Ammon's horn (tissue), 1 donor: ENCODE measurements around the gene MRPL38.
A peak's percentile ranks its signal among the peaks of the same experiment; 100 is the strongest.
"Not testable (repeated sequence)": the region's sequence is repeated elsewhere in the genome, so short reads cannot be mapped to it uniquely, and the experiment has no call there.

Source experiments
- DNase-seq: peaks from one replicate; pipeline ENCODE4 v3.0.0-alpha.2; 2016; ENCODE audit warnings: low spot score

Gene MRPL38

DNA sequence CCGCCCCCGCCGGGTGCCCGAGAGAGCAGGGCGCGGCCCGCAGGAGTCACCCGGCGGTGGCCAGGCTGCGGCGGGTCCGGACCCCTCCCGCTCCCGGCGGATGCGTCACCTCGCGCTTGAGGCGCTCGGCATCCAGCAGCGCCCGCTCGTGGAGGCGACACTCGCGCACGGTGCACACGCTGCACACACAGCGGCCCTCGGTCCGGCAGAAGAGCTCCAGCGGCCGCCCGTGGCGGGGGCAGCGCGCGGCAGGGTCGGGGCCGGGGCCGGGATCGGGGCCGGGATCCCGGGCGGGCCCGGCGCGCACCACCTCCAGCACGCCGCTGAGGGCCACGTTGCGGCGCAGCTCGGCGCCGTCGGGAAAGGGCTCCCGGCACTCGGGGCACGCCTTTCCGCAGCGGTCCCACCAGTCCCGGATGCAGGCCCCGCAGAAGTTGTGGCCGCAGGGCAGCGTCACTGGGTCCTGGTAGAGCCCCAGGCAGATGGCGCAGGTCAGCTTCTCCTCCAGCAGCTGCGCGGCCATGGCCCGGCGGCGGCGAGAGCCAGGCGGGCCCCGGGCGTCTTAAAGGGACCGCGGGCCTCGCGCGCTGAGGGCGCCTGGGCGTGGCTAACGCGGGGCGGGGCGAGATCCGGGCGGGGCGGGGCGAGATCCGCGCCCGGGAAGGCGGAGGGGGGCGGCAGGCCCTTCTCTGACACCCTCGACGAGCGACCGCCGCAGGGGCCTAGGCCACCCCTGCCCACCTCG is 8.1 kb downstream of the MRPL38 start, which contains the start of gene TRIM65:
Gene TRIM65, minus strand, starts transcription at position 537 of the 745 bp plus-strand sequence. Its CDS starts 14 bp downstream, at position 523.
- peak; percentile 89 for DNase-seq

DNA sequence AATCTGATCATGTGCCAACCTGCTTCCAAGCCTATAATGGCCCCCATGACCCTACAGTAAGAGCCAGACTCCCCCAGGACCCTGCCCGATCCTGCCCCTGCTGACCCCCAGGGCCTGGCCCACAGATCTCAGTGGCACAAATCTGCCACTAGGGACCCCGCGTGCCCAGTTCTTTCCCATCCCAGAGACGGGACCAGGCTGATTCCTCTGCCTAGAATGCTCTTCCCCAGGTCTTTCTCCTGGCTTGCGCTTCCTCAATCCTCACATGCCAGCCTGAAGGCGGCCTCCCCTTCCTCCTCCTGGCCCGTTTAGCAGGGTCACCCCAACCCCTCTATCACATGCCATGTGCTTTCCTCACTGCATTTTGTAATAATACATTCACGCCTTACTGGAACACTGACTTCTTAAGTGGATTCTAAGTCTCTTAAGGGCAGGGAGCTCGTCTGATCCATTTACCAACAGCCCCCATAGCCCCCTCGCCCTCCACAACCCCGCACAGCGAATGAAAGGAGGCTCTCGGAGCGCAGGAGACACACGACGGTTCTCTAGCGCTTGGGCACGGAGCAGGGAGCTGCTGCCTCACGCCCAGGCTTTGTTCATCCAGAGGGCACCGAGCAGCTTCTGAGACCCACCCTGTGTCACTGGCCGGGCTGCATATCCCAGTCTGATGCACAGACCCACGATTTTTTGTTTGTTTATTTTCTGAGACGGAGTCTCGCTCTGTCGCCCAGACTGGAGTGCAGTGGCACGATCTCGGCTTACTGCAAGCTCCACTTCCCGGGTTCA is 9.1 kb downstream of the MRPL38 start:
- no peak for DNase-seq

DNA sequence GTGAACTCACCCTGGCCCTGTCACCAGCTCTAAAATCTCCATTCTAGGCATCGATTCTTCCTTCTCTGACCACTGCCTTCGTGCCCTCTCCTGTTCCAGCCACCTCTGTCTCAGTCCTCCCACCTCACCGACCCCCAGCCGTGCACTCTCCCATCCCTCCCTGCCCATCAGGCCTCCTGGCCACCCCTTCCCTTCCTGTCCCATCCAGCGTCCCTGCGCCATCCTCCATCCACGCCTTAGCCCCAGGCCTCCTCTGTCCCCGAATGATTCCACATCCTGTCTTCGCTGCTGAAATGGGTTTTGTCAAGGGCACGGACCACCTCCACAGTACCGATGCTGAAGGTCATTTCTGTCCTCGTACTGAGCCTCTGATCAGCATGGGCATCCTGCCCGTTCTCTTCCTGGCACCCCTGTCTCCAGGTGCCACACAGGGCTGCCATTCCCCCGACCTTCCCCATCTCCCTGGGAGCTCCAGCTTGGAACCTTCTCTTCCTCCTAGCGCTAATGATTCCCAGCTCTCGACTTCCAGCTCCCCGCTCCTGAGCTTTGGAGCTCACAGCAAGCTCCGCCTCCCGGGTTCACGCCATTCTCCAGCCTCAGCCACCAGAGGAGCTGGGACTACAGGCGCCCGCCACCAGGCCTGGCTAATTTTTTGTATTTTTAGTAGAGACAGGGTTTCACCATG is 10.5 kb downstream of the MRPL38 start:
- DNase-seq: no peak

DNA sequence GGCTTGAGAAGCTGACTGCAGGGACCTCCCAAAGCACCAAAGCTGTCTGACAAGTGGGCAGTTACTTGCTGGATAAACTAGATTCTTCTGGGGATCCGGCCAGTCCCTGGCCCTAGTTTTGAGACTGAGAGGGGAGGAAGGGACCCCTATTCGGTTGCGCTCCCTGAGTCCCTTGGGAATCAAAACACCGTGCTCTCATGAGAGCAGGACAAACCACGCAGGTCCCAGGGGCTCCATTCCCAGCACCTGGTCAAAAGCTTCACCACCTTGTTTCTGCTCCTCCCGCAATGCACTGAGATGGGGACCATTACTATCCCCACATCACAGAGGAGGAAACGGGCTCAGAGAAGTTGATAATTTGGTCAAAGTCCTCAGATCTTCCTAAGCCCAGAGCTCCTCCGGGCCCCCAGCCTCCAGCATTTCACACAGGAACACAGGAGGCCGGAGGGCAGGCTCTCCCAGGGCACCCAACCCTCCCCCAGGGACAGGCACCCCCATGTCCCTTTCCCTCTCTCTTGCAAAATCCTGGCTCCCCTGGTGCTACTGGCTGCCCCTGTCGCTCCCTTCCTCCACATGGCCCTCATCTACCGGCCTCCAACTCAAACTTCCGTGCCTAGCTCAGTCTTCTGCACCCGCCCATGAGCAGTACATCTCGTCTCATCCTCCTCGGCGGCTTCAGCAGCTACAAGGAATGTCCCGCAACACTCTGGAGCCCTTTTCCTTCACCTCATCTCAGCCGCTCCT is 11.2 kb downstream of the MRPL38 start:
- no peak for DNase-seq

DNA sequence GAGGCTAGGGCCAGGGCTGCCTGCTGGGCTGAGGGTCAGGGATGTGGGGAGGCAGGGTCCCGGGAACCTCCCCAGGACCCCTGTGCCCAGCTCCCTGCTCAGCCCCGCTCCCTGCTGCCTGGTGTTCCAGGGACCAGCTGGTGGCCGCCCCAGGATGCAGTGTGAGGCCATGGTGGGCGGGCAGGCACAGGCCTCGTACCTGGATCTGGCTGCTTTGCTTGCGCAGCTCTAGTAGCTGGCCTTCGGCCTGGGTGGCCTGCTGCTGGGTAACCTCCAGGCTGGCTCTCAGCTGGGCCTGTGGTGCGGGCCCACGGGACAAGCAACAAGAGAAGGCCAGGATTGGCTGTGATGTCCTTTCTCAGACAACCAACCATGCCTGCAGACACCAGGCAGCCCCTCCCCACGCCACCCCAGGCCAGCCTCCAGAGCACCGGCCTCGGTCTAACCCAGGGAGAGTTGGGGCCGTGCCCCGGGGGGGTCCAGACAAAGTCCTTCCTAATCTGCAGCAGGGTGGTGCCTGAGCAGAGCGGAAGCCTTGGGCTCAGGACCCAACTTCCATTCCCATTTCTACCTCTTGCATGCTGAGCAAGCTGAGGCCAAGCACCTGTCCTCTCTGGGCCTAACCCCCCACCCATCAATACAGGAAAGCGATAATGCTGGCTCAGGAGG is 12.0 kb downstream of the MRPL38 start:
- DNase-seq: no peak

DNA sequence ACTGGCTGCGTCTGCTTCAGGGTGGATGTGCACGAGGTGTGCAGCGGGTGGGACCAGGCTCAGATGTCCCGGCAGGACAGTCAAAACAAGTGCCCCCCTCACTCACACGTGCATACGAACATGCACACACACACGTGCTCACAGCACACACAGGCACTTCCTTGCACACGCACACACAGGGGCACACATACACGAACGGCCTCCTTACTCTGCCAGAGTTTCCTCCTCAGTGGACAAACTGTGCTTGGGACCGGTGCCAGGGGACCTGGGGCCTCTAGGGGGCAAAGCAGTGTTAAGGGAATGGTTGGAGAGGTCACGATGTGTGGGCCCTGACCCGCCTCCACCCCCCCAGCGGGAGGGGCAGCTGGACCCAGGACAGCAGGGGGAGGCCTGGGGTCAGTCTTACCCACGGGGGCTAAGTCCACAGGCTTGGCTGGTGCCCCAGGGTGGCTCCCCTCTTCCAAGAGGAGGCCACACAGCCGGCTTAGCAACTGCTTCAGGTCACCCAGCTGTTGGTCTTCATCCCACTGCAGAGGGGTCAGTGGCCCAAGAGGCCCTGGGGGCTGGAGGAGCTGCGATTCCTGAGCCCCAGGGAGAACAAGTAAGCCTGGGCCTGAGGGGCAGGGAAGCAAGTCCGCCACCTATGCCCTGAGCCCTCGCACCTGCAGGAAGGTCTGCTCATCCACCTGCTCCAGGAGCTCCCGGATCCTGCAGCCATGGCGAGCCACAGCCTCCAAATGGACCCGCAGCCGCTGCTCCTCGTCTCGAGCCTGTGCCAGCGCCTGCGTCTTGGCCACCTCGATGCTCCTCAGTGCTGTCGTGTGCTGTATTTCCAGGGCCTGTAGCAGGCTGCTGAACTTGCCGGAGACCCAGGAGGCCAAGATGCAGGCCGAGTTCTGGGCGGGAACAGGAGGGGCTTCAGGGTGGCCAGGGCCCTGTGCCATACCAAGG is 12.8 kb downstream of the MRPL38 start:
- DNase-seq: no peak

DNA sequence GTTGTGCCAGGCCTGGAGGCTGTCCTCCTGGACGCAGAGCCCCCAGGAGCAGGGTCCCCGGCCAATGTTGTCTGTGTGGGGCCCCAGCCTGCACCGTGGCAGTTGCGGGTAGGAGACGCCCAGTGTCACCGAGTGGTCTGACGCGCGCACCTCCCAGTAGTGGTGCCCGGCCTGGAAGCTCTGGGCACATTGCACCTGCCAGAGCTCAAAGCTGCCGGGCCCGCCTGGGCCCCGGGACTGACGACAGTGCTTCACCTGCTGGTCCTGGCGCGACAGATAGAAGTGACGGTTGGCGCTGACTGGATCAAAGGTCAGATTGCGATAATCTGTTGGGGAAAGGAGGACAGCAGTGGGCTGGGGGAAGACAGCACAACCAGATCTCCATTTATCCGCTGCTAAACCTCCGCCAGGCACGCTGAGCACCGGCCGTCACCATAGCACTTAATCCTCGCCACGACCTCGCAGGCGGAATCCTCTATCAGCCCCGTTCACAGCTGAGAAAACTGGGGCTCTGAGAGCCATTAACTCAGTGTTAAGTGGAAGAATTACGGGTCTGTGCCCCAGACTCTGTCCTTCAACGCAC is 13.6 kb downstream of the MRPL38 start:
- no peak for DNase-seq

DNA sequence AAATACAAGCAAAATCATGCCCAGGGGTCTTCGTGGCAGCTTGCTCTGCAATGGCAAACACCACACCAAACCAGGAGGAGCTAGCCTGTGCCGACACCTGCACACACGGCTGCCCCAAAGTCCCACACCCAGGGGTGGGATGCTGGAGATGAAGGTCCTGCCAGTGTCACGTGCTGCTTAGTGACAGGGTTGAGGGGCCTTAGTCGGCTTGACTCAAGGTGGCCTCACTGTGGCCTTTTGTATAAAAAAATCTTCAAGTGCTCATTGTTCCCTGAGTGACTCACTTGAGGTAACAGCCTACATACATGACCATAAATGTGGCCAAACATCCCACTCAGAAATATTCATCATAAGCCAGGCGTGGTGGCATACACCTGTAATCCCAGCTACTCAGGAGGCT is 15.2 kb downstream of the MRPL38 start:
- DNase-seq: no peak

DNA sequence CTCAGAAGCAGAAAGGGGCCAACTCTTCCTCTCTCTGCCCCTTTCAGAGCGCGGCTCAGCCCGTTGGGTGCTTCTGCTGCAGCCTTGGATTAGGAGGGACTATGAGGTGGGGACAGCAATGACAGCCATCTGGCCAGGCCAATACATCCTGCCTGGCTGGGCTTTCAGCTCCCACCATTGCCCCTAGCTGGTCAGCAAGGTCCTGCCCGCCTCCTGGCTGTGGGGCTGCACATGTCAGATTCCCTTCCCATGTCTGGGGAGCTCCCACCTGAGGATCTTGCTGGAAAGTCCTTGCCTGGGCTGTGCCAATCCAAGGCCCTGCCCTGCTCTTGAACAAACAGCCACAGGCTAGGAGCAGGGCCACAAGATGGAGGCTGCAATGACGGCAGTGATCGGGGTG is 16.2 kb downstream of the MRPL38 start:
- DNase-seq: no peak

DNA sequence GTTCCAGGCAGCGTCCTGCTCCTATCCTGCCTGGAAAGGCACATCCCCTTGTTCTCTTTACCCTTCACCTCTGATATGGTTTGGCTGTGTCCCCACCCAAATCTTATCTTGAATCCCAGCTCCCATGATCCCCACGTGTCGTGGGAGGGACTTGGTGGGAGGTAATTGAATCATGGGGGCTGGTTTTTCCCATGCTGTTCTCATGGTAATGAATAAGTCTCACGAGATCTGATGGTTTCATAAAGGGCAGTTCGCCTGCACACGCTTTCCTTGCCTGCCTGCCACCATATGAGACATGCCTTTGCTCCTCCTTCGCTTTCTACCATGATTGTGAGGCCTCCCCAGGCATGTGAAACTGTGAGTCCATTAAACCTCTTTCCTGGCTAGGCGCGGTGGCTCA is 18.8 kb downstream of the MRPL38 start:
- DNase-seq: not testable (repeated sequence)

DNA sequence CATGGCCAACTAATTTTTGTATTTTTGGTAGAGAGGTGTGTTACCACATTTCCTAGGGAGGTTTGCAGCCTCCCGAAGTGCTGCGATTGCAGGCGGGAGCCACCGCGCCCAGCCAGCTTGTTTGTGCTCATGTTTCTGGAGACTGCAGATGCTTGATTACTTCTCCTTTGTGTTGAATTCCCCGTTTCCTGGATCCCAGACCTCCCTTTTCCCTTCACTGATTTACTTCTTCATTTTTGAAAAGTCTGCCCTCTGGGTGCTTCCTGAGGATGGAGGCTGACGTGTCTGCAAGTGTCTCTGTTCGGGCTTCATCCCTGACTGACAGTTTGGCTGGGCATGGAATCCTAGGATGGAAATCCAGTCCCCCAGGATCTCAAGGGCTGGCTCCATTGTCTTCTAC is 19.3 kb downstream of the MRPL38 start:
- DNase-seq: no peak

DNA sequence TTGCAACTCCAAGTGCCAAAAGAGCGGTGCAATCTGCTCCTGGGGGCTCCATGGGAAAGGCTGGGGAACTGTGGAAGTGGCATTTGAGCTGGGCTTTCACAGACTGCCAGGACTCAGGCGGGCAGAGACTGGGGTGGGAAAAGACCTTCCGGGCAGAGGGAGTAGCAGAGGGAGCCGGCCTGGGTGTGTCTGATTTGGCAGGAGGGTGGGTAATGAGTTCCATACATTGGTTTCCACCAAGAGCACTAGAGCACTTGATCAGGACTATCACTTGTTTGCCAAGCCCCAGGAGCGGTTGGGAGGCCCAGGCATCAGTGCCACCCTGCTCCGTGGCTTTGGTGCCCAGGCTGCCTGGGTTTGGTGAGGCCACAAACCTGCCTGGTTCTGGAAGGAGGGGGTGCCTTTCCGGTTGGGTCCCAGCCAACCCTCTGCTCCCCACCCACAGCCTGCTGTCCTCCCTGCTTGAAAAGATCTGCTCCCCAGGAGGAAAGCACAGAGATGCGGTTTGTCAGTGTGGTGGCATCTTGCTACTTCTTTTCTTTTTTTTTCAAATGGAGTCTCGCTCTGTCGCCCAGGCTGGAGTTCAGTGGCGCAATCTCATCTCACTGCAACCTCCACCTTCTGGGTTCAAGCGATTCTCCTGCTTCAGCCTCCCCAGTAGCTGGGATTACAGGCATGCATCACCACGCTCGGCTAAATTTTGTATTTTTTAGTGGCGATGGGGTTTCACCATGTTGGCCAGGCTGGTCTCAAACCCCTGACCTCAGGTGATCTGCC is 22.8 kb downstream of the MRPL38 start:
- DNase-seq: no peak

DNA sequence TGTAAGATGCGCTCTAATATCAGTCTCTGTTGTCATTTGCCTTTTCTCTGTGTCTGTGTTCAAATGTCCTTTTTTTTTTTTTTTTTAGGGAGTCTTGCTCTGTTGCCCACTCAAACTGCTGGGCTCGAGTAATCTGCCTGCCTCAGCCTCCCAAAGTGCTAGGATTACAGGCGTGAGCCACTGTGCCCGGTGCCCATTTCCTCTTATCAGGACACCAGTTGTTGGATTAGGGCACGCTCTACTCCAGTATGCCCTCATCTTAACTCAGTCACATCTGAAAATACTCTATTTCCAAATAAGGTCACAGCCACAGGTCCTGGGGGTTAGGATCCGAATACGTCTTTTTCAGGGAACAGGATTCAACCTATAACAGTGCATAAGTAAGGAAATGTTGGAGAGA is 24.4 kb downstream of the MRPL38 start:
- no peak for DNase-seq

DNA sequence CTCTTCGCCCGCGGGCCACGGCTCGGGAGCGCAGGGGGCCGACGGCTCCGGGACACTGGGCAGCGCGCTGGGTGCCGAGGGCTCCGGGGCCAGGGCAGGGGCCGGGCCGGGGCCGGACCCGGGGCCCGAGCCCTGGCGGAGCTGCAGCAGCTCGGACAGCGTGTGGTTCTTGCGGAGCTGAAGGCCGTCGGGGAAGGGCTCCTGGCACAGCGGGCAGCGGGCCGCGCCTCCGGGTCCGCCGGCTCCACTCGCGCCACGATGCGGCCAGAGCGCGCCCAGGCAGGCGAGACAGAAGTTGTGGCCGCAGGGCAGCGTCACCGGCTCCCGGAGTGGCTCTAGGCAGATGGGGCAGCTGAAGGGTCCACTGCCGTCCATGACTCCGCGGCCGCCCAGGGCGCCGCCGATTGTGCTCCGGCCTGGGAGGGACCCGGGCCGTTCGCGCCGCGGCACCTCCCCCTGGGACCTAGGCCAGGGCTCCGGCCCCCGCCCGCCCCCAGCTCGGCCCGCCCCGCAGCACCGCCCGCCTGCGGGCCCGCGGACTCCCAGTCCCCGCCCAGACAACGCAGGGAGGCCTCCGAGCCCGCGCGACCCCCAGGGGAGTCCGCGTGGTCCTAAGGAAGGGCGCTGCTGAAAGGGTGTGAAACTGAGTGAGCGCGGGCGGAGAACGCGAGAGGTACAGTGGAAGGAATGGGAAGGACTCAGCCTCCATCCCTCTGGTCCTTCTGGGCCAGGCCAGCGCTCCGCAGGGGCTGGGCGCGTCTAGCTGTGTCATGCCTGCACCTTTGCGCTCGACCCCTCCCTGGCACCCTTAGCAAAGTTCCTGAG is 26.3 kb downstream of the MRPL38 start, which contains the start of gene TRIM47:
Gene TRIM47, minus strand, starts transcription at position 408 of the 825 bp plus-strand sequence. Its CDS starts 33 bp downstream, at position 375.
- DNase-seq: peak; percentile 65

DNA sequence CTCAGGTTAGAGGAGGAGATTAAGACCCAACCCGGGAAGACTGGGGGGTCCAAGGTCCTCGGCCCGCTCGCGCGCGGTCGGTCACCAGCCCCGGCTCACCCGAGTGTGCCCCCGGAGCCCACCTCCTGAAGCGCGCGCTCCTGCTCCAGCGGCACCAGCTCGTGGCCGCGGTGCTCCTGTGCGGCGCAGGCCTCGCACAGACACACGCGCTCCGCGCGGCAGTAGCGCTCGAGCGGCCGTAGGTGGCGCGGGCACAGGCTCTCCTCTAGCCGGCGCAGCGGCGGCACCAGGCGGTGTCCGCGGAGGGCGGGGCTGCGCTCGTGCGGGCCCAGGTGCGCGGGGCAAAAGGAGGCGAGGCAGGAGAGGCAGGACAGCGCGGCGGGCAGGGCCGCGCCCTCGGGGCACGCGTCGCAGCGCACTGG is 26.9 kb downstream of the MRPL38 start:
- DNase-seq: peak; percentile 70

DNA sequence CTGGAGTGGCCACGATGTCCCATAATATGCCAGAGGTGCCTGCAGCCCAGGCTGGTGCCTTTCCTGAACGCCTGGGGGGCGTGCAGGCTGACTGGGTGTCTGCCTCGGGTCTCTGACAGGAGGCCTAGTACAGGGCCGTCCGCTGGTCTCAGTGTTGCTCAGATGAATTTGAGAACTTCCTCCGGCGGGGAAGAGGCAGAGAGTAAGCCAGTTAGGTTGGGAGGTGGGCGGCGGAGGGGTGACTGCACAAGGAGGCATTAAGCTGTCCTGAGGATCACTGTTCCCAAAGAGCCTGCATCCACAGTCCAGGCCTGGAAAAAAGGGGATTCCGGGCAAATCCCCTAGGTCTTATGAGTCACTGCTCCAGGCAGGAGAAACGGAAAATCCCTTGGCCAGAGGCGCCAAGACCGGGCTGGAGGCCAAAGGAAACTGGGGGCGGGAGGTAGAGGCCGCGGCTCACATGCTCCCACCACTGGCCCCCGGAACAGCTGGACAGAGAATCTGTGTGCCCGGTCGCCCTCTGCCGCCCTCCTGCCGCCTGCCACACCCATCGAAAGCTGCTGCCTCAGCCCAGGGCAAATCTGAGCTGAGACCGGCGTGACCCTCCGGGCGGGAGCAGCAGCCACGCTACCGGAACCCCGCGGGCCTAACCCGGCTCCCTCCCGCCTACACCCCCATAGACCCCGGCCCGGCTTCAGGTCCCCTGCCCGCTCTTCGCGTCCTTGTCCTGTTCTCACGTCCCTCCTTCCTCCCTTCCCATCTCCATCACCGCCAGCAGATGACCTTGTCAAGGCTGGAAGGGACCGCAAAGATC is 27.5 kb downstream of the MRPL38 start:
- DNase-seq: peak; percentile 86
